Middle frontal gyrus (tissue), 1 donor: ENCODE measurements around the gene ABCA3.
"Not testable (repeated sequence)": the region's sequence is repeated elsewhere in the genome, so short reads cannot be mapped to it uniquely, and the experiment has no call there.

ENCODE experiments used
- DNase-seq: peaks from one replicate; pipeline ENCODE4 v3.0.0-alpha.2; 2015; ENCODE audit warnings: low spot score; ENCODE audit errors: extremely low spot score

The ABCA3 gene

GRCh38 chr16:2340564-2341455, at the start of gene ABCA3:
Gene ABCA3 (minus strand): TSS chr16:2340728. CDS start chr16:2326466, 14,262 bp downstream.
- peak; percentile 93 for DNase-seq

- DNase-seq = no peak
These were observed 48.4 kb upstream of the ABCA3 start for GRCh38 chr16:2388875-2389433.

- no peak for DNase-seq
These were observed 47.8 kb upstream of the ABCA3 start for GRCh38 chr16:2388139-2388874.

- no peak for DNase-seq
These were observed 46.5 kb upstream of the ABCA3 start for GRCh38 chr16:2386990-2387389.

GRCh38 chr16:2385982-2386381, 45.5 kb upstream of the ABCA3 start:
- not testable (repeated sequence) for DNase-seq

- DNase-seq = no peak
These were observed 44.8 kb upstream of the ABCA3 start for GRCh38 chr16:2385190-2385836.

- no peak for DNase-seq
These were observed 43.9 kb upstream of the ABCA3 start for GRCh38 chr16:2384426-2384825.

- DNase-seq = no peak
These were observed 43.0 kb upstream of the ABCA3 start for GRCh38 chr16:2383501-2383900.

GRCh38 chr16:2374644-2375043, 34.1 kb upstream of the ABCA3 start:
- no peak for DNase-seq

GRCh38 chr16:2373176-2373575, 32.6 kb upstream of the ABCA3 start:
- DNase-seq = no peak

- no peak for DNase-seq
These were observed 32.2 kb upstream of the ABCA3 start for GRCh38 chr16:2372684-2373083.

- DNase-seq = no peak
These were observed 30.9 kb upstream of the ABCA3 start for GRCh38 chr16:2371421-2371820.

- DNase-seq = no peak
These were observed 30.2 kb upstream of the ABCA3 start for GRCh38 chr16:2370721-2371120.

GRCh38 chr16:2366660-2367309, 26.3 kb upstream of the ABCA3 start:
- no peak for DNase-seq

- DNase-seq = no peak
These were observed 25.1 kb upstream of the ABCA3 start for GRCh38 chr16:2365397-2366294.

- DNase-seq = no peak
These were observed 24.2 kb upstream of the ABCA3 start for GRCh38 chr16:2364638-2365210.

GRCh38 chr16:2362218-2362617, 21.7 kb upstream of the ABCA3 start:
- DNase-seq = no peak

- DNase-seq = no peak
These were observed 20.6 kb upstream of the ABCA3 start for GRCh38 chr16:2361129-2361528.

GRCh38 chr16:2359919-2360318, 19.4 kb upstream of the ABCA3 start:
- no peak for DNase-seq

GRCh38 chr16:2358811-2359210, 18.3 kb upstream of the ABCA3 start:
- no peak for DNase-seq
